ENCODE measurements around the gene TMEM89. TPM values are rescaled to one million over a fixed set of nuclear protein-coding genes. Genes with fewer than 3 reads are reported as not detected.

Gene TMEM89
- total RNA-seq, 4 donors from 2014 or later: not detected

GRCh38 chr3:48639944-48640606 is 18.5 kb upstream of the TMEM89 start:
- Histone ChIP-seq H3K27me3 (no peaks in the 10 kb centered on the region), H3K4me3 (no peak overlapping the region), H3K4me1 (peaks cover 10 to 12% (median 11%) of the 10 kb centered on the region in 4 donors), H3K36me3 (no peaks in the 10 kb centered on the region), H3K9me3 (no peaks in the 10 kb centered on the region), H3K27ac (replicated peaks in 1 of 4) (no peak overlapping the region)
- 88% methylated on average over 27 of the region's 38 CpGs for WGBS
- intact Hi-C loops (cut with DNase I): no loop called here
- TF ChIP-seq POLR2A (IDR thresholded peaks at IDR 0.05; ENCODE audit: low read depth) (no peak), CTCF (IDR thresholded peaks at IDR 0.05) (no peak), EP300 (IDR thresholded peaks at IDR 0.05) (no peak), POLR2AphosphoS5 (IDR thresholded peaks at IDR 0.05) (no peak)
- DNase-seq (ENCODE audit: extremely low spot score): no peak

- no peaks in the 10 kb centered on the region for H3K9me3 ChIP-seq
- peaks cover 4 to 14% (median 11%) of the 10 kb centered on the region in 4 donors for H3K36me3 ChIP-seq
- peaks cover 22 to 30% (median 25%) of the 10 kb centered on the region in 4 donors for H3K4me1 ChIP-seq
- TF ChIP-seq POLR2A (IDR thresholded peaks at IDR 0.05; ENCODE audit: low read depth) (no peak), CTCF (IDR thresholded peaks at IDR 0.05) (no peak), EP300 (IDR thresholded peaks at IDR 0.05) (no peak), POLR2AphosphoS5 (IDR thresholded peaks at IDR 0.05) (no peak)
- 73% methylated on average over 5 of the region's 6 CpGs for whole genome bisulfite sequencing
- DNase-seq (ENCODE audit: extremely low spot score): no peak
- intact Hi-C loops (cut with DNase I): no loop called here
- no peaks in the 10 kb centered on the region for H3K27me3 ChIP-seq
- no peak overlapping the region for H3K27ac ChIP-seq (replicated peaks in 1 of 4)
- H3K4me3 ChIP-seq: no peak overlapping the region
Observed at GRCh38 chr3:48637305-48637704, 15.7 kb upstream of the TMEM89 start.

- no peak for TF ChIP-seq POLR2AphosphoS5 (IDR thresholded peaks at IDR 0.05)
- no peak for TF ChIP-seq EP300 (IDR thresholded peaks at IDR 0.05)
- TF ChIP-seq CTCF (IDR thresholded peaks at IDR 0.05): no peak
- no peak for TF ChIP-seq POLR2A (IDR thresholded peaks at IDR 0.05; ENCODE audit: low read depth)
- no peaks in the 10 kb centered on the region for H3K27me3 ChIP-seq
- H3K36me3 ChIP-seq: peaks cover 4 to 24% (median 22%) of the 10 kb centered on the region in 4 donors
- no peak for DNase-seq (ENCODE audit: extremely low spot score)
- peak overlapping the region; percentile 80 to 99 (median 90) for H3K4me3 ChIP-seq
- intact Hi-C loops (cut with DNase I): no loop called here
- peaks cover 22 to 30% (median 25%) of the 10 kb centered on the region in 4 donors for H3K4me1 ChIP-seq
- H3K9me3 ChIP-seq: no peaks in the 10 kb centered on the region
- WGBS: 41% methylated on average over 10 of the region's 10 CpGs
- H3K27ac ChIP-seq (replicated peaks in 1 of 4): peak overlapping the region; percentile 76 to 89 (median 86)
Observed at GRCh38 chr3:48636149-48636655, 14.6 kb upstream of the TMEM89 start.

- intact Hi-C loops (cut with DNase I): loop anchor here (1.0 kb wide), 1 partner anchor 21 kb away; no protein-coding TSS in a partner anchor
- Histone ChIP-seq H3K27ac (replicated peaks in 1 of 4) (peak within 1 kb of the TSS; percentile 76 to 89 (median 86)), H3K36me3 (peaks cover 4 to 31% (median 30%) of the 10 kb centered on the region in 4 donors), H3K27me3 (no peaks in the 10 kb centered on the region), H3K4me3 (peak within 1 kb of the TSS; percentile 80 to 99 (median 90)), H3K9me3 (no peaks in the 10 kb centered on the region), H3K4me1 (peaks cover 22 to 30% (median 25%) of the 10 kb centered on the region in 4 donors)
- TF ChIP-seq CTCF (IDR thresholded peaks at IDR 0.05) (peak; percentile 43 to 49 (median 47)), POLR2AphosphoS5 (IDR thresholded peaks at IDR 0.05) (peak; percentile 85 to 87), EP300 (IDR thresholded peaks at IDR 0.05) (no peak)
- WGBS: 0% methylated on average over 13 of the region's 68 CpGs
- peak; percentile 99 for DNase-seq (ENCODE audit: extremely low spot score)
Observed at GRCh38 chr3:48635222-48636021, 13.9 kb upstream of the TMEM89 start, which contains the start of gene SLC26A6. Gene SLC26A6, minus strand, starts transcription at chr3:48635461. Its CDS starts 68 bp downstream, at chr3:48635393.

Measured in esophagus muscularis mucosa (tissue), 4 donors.